Right ventricle myocardium inferior (tissue), 1 donor: ENCODE measurements around the gene FAM50B. TPM values are rescaled to one million over a fixed set of nuclear protein-coding genes. Genes with fewer than 3 reads are reported as not detected.

ENCODE experiments used
- ATAC-seq: fragments of 200-7000 bp; cut with Tn5 transposase; one replicate; pipeline ENCODE4 v1.9.1; 2020; ENCODE audit warnings: mild to moderate bottlenecking, moderate library complexity
- DNase-seq: peaks from one replicate; pipeline ENCODE4 v3.0.0; 2021; ENCODE audit errors: missing footprints
- intact Hi-C: fragments of 100-400 bp; cut with DNase I; formaldehyde crosslinking; loops from one replicate; pipeline ENCODE4 v1.11.0; 2022
- total RNA-seq: library from RNA; stranded (reverse); fragmentation: NEBNext Ultra II Directional; extraction: Animal tissue kit (Norgen Biotek cat#: 25700); gene quantifications from one replicate; pipeline ENCODE4 v1.2.1, GENCODE V29; 2021
- donor health status: DM: no; HTN: yes; CAD: no; lungs with severe emphysema.

The FAM50B gene
- total RNA-seq, 1 donor from 2014 or later = 26.5 TPM

DNA sequence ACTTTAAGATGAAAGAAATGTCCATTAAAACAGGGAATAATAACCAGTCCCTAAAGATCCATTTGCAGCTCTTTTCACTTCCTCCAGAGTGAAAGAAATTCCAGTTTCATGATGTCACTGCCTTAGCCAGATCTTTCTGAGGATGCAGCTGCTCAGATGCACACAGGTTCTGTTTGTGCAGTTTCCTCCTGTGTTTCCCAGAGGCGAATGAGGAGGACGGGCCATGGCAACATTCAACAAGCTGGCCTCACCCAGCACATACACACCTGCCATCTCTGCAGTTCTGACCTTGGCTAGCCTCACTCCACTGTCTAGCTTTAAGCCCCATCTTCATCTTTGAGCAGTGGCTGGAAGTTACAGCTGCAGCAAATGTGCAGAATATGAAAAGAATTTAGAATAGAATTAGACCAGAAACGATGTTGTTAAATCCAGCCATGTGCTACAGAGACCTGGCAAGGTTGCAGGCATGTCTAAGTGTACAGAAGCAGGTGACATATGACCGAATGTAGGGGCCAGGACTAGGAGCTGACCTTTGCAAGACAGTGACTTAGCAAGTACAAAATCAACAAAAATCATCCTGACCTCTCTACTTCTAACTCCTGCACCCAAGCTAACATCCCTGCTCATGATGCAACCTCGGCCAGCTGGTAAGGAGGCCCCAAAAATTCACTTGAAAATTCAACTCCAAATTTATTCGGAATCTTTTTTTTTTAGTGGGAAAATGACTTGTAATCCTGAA lies 35.0 kb downstream of the FAM50B start:
- no peak for DNase-seq
- intact Hi-C loops = no loop called here
- ATAC-seq = peak; percentile 34

DNA sequence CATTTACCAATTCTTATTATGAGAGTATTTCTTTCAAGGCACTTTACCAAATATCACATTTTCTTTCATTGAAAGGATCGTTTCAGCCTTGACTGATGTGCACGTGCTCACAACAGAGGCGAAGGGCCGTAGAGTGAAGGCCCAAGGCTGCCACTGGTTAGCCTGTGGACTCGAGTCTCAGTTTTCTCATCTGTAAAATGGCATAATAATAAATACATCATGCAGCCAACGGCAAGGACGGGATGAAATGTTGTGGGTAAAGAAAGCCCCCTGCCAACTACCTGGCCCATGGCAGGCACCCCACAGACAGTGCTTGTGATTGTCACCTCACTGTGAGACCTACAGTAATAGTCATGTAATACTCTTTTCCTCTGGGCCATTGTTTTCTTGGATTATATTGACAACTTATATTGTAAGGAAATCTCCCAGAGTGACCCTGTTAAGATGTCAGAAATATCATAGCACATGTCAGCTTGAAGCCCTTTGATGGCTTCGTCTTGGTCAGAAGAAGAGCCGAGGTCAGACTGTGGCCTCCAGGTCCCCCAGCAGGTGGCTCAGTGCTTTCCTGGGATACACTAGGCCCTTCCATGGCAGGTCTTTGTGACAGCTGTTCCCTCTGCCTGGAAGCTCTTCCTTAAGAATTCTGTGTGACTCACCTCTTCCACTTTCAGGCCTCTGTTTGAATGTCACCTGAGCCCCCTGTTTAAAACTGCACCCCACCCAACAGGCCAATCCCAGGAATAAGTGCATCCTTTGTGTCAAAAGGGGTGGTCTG lies 36.3 kb downstream of the FAM50B start:
- no peak for DNase-seq
- intact Hi-C loops = loop anchor here (1.0 kb wide), 1 partner anchor 138 kb away; no protein-coding TSS in a partner anchor
- ATAC-seq = no peak

DNA sequence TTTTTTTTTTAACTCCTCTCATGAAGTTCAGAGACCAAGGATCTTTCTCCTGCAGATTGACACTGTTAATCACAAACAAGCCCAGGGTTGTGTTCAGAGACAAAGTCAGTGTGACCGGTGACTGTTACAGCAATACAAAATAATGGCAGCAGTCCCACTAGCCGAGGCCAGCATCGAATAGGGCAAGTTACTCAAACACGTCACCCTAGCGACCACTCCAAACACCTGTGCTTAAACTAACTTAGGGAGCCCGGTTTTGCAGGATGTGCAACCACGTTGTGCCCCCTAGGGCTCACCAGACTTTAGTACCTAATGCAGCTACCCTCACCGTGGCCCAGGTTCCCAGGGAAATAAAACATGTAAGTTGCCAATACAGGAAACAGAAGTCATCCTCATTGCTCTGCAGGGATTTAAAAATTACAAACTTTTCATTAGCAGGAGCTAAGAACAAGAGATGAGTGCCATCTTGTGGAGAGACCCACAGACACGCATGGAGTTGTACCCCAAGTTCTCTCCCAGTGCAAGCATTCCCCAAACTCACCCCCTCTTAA lies 38.1 kb downstream of the FAM50B start:
- intact Hi-C loops = loop anchor here (1.0 kb wide), 2 partner anchors 46 to 145 kb away; no protein-coding TSS in a partner anchor
- no peak for DNase-seq
- peak; percentile 3 for ATAC-seq

DNA sequence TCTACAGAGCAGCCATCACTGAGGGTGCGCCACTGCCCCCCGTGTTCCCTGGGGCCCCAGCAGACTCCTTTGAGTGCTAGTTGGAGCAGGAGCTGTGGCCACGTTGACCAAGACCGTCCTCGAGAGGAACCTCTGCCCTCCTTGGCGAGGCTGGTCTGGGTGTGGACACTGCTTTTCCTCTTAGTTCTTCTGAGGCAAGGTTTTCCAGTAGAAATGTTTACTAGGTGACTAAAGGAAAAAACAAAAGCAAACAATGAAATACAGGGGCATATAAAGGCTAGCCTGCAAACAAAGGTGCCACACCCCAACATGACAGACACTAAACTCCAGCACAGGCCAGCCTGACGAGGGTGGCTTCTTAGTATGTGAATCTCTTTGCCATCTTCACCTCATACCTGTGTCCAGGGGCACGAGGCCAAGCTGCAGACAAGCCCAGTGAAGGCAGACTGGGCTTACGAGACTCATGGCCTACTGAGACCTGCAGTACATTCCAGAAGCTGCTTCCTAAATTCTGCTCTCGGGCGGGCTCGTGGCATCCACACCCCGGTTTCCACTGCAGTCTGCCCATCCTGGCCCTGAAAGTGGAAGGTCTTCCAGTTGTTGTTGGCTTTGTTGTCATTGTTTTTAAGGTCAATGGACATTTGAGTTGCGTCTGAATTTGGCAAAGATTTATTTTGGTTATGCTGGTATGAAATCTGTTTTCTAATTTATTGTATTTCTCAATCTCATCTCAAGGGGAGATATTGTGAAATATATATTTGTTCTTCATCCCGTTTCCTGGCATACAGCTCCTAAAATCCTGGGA lies 39.2 kb downstream of the FAM50B start:
- intact Hi-C loops = no loop called here
- no peak for DNase-seq
- peak; percentile 58 for ATAC-seq

DNA sequence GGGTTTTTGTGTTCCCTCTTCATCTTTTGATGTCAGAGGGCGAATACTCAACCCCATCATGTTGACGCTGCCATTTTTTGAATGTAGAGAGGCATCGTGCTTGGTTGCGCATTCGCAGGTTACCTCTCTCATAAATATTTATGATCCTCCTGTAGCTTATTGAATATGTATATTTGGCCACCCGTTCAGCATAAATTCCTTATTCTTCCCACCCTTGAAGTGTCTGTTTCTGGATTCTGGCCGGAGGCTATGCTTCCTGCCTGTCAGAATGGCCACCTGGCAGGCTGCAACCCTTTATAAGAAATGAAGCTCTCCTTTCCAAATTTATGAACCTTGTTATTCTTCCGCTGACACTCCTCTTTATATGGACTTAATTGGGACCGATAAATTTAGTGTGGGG lies 40.9 kb downstream of the FAM50B start:
- intact Hi-C loops = no loop called here
- no peak for ATAC-seq

DNA sequence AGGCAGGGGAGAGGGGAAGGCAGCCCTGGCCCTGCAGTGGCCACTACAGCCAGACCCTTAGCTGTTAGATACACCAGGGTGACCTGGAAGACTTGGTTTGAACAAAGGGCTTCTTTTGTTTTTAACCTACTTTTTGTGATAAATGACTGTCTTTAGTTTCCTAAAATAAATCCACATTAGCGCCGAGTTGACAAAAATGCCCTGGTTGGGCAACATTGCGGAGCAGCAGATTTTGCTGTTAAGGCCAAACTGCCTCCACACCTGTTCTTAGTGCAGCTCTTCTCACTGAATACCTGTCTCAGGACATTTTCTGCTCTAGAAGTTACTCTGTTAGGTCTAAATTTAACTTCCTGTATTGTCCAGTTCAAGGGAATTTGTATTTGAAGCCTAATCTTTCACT lies 42.7 kb downstream of the FAM50B start:
- ATAC-seq (no peak), DNase-seq (no peak)
- intact Hi-C loops = no loop called here

More for the DNA sequence above, 40.9 kb downstream of the FAM50B start:
- DNase-seq = no peak

DNA sequence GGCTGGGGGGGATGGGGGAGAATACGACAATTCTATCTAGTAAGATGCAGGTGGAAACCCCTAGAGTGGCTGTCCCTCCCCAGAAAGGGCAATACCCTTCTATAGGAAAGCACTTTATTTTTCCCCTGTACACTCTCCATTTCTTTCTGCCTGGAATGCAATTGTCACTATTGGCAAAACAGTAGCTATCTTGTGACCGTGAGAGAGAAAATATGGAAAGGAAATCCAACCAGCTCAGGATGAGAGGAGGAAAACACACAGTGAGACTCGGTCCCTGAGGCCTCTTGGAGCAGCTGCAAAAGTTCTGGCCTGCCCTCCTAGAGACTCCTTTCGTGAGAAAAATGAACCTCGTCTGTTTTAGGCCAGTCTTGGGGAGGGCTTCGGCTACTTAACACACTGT lies 43.4 kb downstream of the FAM50B start:
- DNase-seq = no peak
- ATAC-seq = peak; percentile 12
- intact Hi-C loops = no loop called here

DNA sequence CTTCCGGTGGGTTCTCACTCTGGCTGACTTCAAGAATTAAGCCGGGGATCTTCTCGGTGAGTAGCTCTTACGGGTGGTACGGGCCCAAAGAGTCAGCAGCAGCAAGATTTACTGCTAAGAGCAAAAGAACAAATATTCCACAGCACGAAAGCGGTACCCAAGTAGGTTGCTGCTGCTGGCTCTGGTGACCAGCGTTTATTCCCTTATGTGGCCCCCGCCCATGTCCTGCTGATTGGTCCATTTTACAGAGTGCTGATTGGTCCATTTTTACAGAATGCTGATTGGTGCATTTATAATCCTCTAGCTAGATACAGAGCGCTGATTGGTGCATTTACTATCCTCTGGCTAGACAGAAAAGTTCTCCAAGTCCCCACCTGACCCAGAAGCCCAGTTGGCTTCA lies 44.3 kb downstream of the FAM50B start:
- no peak for DNase-seq
- intact Hi-C loops = no loop called here
- no peak for ATAC-seq

DNA sequence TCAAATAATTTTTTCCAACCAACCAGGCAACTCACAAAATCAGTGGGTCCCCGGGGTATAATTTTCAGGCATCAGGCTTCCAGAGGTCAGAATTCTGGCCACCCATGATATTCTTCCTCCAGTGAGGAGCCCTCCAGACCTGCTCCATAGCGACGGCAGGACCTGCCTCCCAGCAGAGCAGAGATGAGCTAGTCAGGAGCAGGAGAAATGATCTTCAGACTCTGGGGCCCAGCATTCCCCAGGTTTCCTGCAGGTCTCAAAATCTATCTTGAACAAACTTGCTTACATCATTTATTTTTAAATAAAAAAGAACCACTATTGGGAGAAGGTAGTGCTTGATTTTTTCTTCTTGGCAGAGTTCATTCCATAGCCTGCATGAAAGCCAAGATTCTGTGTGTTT lies 44.7 kb downstream of the FAM50B start:
- intact Hi-C loops = no loop called here
- DNase-seq (no peak), ATAC-seq (no peak)

DNA sequence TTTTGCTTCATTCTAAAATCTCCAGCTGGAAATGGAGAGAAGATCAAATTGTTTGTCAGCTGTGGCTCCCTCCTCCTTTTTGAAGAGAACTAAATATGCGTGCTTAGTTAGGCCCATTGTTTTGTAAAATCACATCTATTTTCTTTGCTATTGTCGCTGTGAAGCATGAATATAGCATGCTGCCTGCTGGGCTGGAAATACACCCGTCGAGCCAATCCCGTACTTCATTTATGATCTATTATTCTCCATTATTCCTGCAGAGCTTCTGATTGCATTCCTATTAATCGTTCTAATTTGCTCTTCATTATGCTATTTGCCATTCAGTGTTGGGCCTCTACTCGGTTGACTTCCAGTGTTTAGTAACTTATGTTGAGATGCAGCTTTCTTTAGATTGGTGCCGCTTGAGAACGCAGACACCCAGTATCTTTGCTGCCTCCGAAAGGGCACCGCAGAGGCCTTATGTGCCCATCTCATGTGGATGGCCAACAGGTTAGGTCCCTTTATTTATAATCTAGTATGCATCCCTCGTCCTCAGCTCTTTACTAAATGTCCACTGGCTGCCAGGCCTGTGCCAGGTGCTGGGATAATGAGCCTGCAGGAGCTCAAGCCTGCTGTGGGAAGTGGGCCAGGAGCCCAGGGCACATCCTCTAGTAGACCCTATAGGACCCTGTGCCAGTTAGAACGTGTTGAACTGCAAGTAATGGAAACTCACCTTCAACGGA lies 45.6 kb downstream of the FAM50B start:
- intact Hi-C loops = no loop called here
- no peak for DNase-seq

DNA sequence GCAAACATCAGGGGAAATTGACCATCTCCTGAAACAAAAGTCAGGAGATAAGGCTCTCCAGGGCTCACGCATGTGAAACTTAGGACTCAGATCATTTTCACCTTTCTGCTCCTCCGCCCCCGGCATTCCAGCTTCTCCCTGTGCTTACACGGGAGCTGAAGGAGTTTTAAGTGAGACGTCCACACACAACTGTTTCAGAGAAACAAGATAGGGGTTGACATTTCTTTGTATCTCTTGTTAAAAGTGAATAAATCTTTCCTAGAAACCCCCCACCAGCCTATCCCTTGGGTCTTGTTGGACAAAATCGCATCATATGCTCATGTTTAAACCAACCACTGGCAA lies 46.1 kb downstream of the FAM50B start:
- intact Hi-C loops = no loop called here
- DNase-seq (no peak), ATAC-seq (no peak)

More for the DNA sequence above, 45.6 kb downstream of the FAM50B start:
- no peak for ATAC-seq

DNA sequence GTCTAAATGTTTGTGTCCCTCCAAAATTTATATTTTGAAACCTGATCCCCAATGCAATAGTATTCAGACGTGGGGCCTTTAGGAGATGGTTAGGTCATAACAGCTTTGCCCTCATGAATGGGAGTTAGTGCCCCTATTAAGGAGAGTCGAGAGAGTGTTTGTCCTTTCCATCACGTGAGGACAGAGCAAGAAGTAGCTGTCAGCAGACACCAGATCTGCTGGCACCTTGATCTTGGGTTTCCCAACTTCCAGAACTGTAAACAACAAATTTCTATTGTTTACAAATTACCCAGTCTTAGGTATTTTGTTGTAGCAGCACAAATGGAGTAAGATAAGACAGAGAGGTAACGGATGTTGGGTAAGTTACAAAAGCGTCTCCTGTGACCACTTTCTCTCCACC lies 46.6 kb downstream of the FAM50B start:
- ATAC-seq = no peak
- no peak for DNase-seq
- intact Hi-C loops = no loop called here

DNA sequence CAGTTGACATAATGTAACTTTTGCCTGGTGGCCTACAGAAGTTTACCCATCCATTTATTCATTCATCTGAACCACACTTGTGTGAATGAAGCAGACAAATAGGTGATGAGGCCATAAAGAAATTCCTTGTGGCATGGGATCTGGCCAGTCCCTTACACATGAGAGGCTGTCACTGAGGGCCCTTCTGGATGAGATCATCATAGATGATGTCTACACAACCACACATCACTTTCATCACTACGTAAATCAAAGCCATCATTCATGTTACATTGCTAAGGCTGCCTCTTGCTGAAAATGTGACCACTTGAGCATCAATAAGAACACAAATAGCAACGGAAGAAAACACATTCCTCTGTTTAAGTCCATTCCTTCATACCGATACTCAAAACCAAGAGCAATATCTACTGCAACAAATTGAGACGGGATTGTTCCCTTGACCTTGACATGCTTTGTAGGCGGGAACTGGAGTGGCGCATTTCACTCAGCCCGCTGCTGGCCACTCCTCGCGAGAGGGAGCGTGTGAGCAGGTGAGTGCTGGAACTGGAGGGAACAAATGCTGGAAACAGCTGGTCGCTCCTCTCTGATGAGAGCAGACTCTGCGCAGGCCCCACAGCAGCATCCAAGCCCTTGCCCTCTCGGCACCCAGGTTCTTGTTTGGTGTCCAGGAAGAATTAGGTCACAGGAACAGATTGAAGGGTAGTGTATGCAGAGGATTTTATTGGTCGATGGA lies 49.3 kb downstream of the FAM50B start:
- DNase-seq = no peak
- ATAC-seq = no peak
- intact Hi-C loops = no loop called here

DNA sequence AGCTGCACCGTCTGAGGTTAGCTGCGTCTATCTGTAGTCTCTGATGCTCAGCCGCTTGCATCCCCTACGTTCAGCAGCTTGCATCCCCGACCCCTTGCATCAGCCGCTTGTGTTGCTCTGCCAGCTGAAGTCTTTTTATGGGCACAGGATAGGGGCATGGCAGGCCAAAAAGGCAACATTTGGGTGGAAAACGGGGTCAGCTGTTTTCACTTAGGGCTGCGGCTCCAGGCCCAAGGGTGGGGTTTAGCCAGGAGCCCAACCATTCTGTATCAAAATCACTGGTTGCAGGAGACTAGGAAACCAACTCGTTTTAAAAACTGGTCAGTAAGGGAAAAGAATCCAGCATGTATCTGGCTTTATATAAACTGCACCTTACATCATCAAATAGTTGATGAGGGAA lies 49.9 kb downstream of the FAM50B start:
- intact Hi-C loops = no loop called here
- DNase-seq = no peak
- no peak for ATAC-seq

DNA sequence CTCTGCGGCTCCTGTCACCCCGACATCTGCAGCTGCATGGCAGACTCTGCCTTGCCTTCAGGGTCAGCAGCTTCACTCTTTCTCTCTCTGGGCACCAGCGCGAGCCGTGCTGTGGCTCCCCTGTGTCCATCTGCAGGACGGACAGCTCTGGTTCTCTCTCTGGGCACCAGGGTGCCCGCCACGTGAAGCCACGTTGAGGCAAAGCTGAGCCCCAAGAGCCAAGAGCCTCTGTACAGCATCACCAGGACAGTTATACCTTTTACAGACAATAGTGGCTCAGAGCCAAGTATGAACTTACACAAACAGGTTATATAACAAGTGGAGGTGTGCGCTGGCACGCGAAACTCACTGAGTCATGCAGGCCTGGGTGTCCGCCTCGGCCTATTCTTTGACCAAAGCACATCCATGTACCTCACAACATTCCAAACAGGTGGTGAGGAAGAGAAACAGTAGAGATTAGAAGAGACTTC lies 50.8 kb downstream of the FAM50B start:
- ATAC-seq (no peak), DNase-seq (no peak)
- intact Hi-C loops = no loop called here
